ENCODE results near the gene ITGB1. TPM values are rescaled to one million over a fixed set of nuclear protein-coding genes. Genes with fewer than 3 reads are reported as not detected.

Gene ITGB1
- total RNA-seq, 1 experiment from 2014 or later, result 223 TPM

GRCh38 chr10:32987172-32987571, 29.1 kb upstream of the ITGB1 start:
- Histone ChIP-seq H4K20me1 (ENCODE audit: control insufficient read depth, insufficient read depth, insufficient read length) (no peaks in the 10 kb centered on the region), H3K9ac (ENCODE audit: extremely low read depth, insufficient read length, low read length) (no peak overlapping the region), H2AFZ (ENCODE audit: low read length) (no peak overlapping the region), H3K4me1 (ENCODE audit: insufficient read depth, low read length) (no peaks in the 10 kb centered on the region), H3K79me1 (ENCODE audit: insufficient read depth, low read depth, low read length, poor library complexity, severe bottlenecking) (no peaks in the 10 kb centered on the region), H3K23ac (ENCODE audit: insufficient read length, low read depth, low read length) (no peak overlapping the region), H2BK15ac (ENCODE audit: low read depth, low read length) (no peak overlapping the region), H2BK5ac (ENCODE audit: insufficient read length, low read length) (no peak overlapping the region), H4K8ac (replicated peaks; ENCODE audit: insufficient read length, low read depth, low read length) (no peak overlapping the region), H2BK12ac (ENCODE audit: insufficient read length, low read depth, low read length) (no peak overlapping the region), H2AK5ac (ENCODE audit: insufficient read length, low read length) (no peak overlapping the region), H2BK120ac (ENCODE audit: low read depth, low read length, poor library complexity, severe bottlenecking) (no peak overlapping the region), H3K14ac (ENCODE audit: insufficient read depth, low read length) (no peak overlapping the region), H3K23me2 (ENCODE audit: insufficient read length, low read depth, low read length, poor library complexity, severe bottlenecking) (no peaks in the 10 kb centered on the region), H3K27ac (ENCODE audit: insufficient read length, low read depth, low read length) (no peak overlapping the region), H3K9me3 (ENCODE audit: control insufficient read depth, low read depth, low read length) (no peaks in the 10 kb centered on the region), H3K4me2 (ENCODE audit: insufficient read depth, insufficient read length, low read length) (no peak overlapping the region), H3K4ac (ENCODE audit: low read depth, low read length) (no peak overlapping the region), H3K79me2 (ENCODE audit: insufficient read depth, low read length) (no peaks in the 10 kb centered on the region), H3T11ph (ENCODE audit: low read length) (no peak overlapping the region), H2BK20ac (ENCODE audit: low read depth, low read length, poor library complexity, severe bottlenecking) (no peak overlapping the region), H3K27me3 (ENCODE audit: insufficient read depth, low read length) (no peaks in the 10 kb centered on the region), H4K91ac (ENCODE audit: insufficient read length, low read depth, low read length) (no peak overlapping the region), H4K5ac (ENCODE audit: insufficient read length, low read depth, low read length) (no peak overlapping the region), H3K56ac (ENCODE audit: insufficient read length, low read depth, low read length) (no peak overlapping the region), H3K18ac (ENCODE audit: insufficient read length, low read depth, low read length) (no peak overlapping the region)
- H3K36me3 Mint-ChIP-seq (ENCODE audit: insufficient read depth in 1 of 3, low read depth in 3 of 3), result peaks cover 0 to 2% (median 2%) of the 10 kb centered on the region in 3 experiments; a peak in 2 of 7 replicates
- TF ChIP-seq CTCF (conservative IDR thresholded peaks at IDR 0.05), result no peak
- no peak overlapping the region for H3K4me3 Mint-ChIP-seq
- no peak overlapping the region for H3K27ac Mint-ChIP-seq
- no CpG with 5 or more reads among the region's 1 CpG for WGBS (ENCODE audit: extremely low coverage, insufficient read length, low lambda C conversion rate)
- no peak for DNase-seq
- H3K4me1 Mint-ChIP-seq, result peaks cover 12 to 24% of the 10 kb centered on the region in 2 experiments; a peak in 3 of 4 replicates
- H3K9me3 Mint-ChIP-seq, result peaks cover 0 to 4% of the 10 kb centered on the region in 2 experiments; a peak in 2 of 5 replicates
- no peaks in the 10 kb centered on the region for H3K27me3 Mint-ChIP-seq (ENCODE audit: low read depth)

All from H9 (cell line).